HepG2 (cell line): ENCODE measurements around the gene RHO.

Source experiments
- ATF1 ChIP-seq: IDR thresholded peaks from 2 replicates; pipeline ENCODE4 v1.6.1; 2016; ENCODE audit warnings: mild to moderate bottlenecking, control low read depth
- NKX3-1 ChIP-seq: sonication (generic); formaldehyde crosslinking; IDR thresholded peaks from 2 replicates; pipeline ENCODE4 v1.5.0; 2020; ENCODE audit warnings: missing genetic modification reagents
- RAD51 ChIP-seq: fragments of 450-650 bp; IDR thresholded peaks from 2 replicates; pipeline ENCODE4 v1.6.1; 2016; ENCODE audit warnings: borderline replicate concordance

DNA sequence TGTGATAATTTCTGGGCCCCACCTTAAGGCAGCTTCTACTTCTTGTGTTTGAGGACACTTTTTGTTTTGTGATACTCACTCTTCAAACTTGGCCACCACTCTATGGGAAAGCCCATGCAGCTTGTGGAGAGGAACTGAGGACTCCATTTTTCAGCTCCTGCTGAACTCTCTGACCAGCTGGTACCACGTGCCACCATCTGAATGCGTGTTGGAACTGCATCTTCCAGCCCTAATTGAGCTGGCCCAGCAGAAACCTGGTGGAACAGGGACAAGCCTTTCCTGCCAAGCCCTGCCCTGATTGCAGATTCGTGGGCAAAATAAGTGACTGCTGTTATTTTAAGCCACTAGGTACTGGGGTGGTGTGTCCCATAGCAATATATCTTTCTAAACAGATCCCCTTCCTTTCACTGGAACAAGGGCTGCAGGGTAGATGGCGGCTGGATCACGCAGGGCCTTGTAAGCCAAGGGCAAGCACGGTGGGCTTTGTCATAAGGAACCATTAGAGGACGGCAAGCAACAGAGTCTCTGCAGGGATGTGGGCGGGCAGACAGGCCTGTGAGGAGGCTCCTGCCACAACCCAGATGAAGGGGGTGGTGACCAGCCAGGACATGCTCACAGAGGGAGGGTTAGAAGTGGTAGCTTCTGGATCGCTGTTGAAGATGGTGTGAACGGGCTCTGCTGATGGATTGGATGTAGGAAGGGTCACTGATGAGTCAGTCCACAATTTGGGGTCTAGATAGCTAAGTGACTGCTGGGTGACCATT lies 24.0 kb downstream of the RHO start:
- TF ChIP-seq RAD51 (no peak), ATF1 (no peak), NKX3-1 (CRISPR knock-in tag) (no peak)
